Activated CD8-positive, alpha-beta T cell treated with anti-CD3 and anti-CD28 coated beads for 36 hours (primary cell): Measurements from ENCODE around the gene PREB. TPM values are rescaled to one million over a fixed set of nuclear protein-coding genes. Genes with fewer than 3 reads are reported as not detected.

Source experiments
- ATAC-seq: fragments of 200-7000 bp; cut with Tn5 transposase; one replicate; pipeline ENCODE4 v1.10.0; 2021; ENCODE audit warnings: mild to moderate bottlenecking, moderate library complexity
- CTCF ChIA-PET: fragments of 350-600 bp; sonication (Branson Sonifier 250); formaldehyde crosslinking; loops from one replicate; lab custom pipeline; 2021; ENCODE audit warnings: antibody characterized with exemption; lab: Charles Lee
- POLR2A ChIA-PET: fragments of 350-600 bp; sonication (Branson Sonifier 250); formaldehyde crosslinking; loops from one replicate; lab custom pipeline; 2021; ENCODE audit warnings: antibody characterized with exemption; lab: Charles Lee
- DNase-seq: peaks from one replicate; pipeline ENCODE4 v3.0.0-alpha.2; 2020
- H3K27ac Mint-ChIP-seq: one replicate; pipeline ENCODE4 v1.8.0; 2021; ENCODE audit warnings: mild to moderate bottlenecking, mixed read lengths
- H3K27me3 Mint-ChIP-seq: one replicate; pipeline ENCODE4 v1.8.0; 2021; ENCODE audit warnings: mixed read lengths
- H3K36me3 Mint-ChIP-seq: one replicate; pipeline ENCODE4 v1.8.0; 2021; ENCODE audit warnings: low read depth, mixed read lengths
- H3K4me1 Mint-ChIP-seq: one replicate; pipeline ENCODE4 v1.8.0; 2021; ENCODE audit warnings: low read depth, mixed read lengths
- H3K4me3 Mint-ChIP-seq: one replicate; pipeline ENCODE4 v1.8.0; 2021; ENCODE audit warnings: mild to moderate bottlenecking, moderate library complexity, mixed read lengths
- H3K9me3 Mint-ChIP-seq: one replicate; pipeline ENCODE4 v1.8.0; 2021; ENCODE audit warnings: mixed read lengths
- CTCF ChIP-seq: fragments of 200-600 bp; IDR thresholded peaks from one replicate; pipeline ENCODE4 v1.8.0; 2022; ENCODE audit warnings: antibody characterized with exemption, mild to moderate bottlenecking
- intact Hi-C: fragments of 100-400 bp; cut with micrococcal nuclease; formaldehyde crosslinking; loops from one replicate; pipeline ENCODE4 v1.10.0; 2022
- total RNA-seq, 2 experiments: library from RNA; stranded (reverse); gene quantifications; one replicate each; pipeline ENCODE4 v1.2.3, GENCODE V29; 2021

PREB gene
- total RNA-seq, 2 experiments from 2014 or later, result 60.5 to 63.2 TPM

DNA sequence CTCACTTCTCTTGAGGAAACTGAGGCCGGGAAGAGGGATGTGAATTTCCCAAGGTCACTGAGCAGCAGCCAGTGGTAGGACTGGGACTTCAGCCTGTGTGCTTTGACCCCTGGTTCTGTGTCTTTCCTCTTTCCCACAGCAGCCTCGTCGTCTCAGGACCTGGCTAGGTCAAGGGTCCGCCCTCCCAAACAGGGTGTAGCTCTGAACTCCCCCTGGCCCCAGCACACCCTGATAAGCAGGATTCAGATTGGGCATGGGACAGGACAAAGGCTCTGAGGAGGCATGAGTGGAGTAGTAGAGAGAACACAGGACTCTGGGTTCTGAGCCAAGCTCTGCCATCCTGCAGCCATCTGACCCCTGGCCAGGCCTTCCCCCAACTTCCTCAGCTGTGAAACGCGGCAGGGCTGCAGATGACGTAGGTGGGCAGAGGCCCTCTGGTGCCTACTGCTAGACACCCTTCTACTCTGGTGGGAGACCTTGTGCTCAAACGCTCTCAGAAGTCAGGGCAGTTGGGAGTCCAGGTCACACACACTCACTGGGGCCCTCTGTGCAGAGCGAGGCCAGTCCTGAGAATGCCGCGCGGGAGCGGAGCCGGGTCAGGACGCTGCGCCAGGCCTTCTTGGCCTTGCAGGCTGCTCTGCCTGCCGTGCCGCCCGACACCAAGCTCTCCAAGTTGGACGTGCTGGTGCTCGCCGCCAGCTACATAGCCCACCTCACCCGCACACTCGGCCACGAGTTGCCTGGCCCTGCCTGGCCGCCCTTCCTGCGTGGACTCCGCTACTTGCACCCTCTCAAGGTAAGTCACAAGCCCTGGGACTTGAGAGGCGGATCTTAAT, 15.4 kb upstream of the PREB start:
- ATAC-seq, result no peak
- Mint-ChIP-seq H3K27ac (no peak overlapping the region), H3K27me3 (no peaks in the 10 kb centered on the region), H3K4me1 (no peaks in the 10 kb centered on the region), H3K4me3 (no peak overlapping the region), H3K9me3 (no peaks in the 10 kb centered on the region), H3K36me3 (no peaks in the 10 kb centered on the region)
- no peak for DNase-seq
- intact Hi-C loops, result no loop called here
- TF ChIP-seq CTCF, result no peak
- ChIA-PET CTCF (interaction anchor here (1.3 kb wide), 1 partner anchor 41 kb away, joined by 3 read pairs; no protein-coding TSS in a partner anchor), POLR2A (interaction anchor here (1.2 kb wide), 1 partner anchor 63 kb away, joined by 3 read pairs; no protein-coding TSS in a partner anchor)

- H3K4me3 Mint-ChIP-seq, result no peak within 1 kb of the TSS
- ATAC-seq, result no peak
- CTCF ChIA-PET, result interaction anchor here (1.3 kb wide), 1 partner anchor 15 kb away, joined by 3 read pairs; the partner anchor contains the start of gene PREB
Measured at GRCh38 chr2:27148801-27149439, 14.5 kb upstream of the PREB start, which contains the start of gene TCF23. TCF23 (plus strand) TSS chr2:27149004; CDS start chr2:27149134, 130 bp downstream.

DNA sequence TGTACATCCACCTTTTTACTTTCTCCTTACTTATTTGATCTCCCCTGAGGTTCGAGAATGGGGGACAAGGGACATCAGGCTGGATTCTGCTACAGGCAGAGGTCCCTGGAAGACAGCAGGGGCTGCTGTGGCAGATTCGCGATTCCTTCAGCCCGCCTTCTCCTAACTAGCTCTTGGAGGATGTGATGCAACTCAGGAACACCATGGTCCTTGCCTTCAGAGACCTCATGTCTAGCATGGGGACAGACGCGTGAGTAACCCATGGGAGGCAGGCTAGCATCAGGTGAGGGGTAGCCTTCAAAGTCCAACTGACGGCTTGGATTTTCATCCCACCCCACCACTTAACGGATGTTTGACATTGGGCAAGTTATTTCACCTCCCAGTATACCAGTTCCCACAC, 13.5 kb upstream of the PREB start:
- H3K27ac Mint-ChIP-seq, result no peak overlapping the region
- peaks cover 3% of the 10 kb centered on the region for H3K27me3 Mint-ChIP-seq
- ChIA-PET POLR2A (interaction anchor here (1.4 kb wide), 1 partner anchor 14 kb away, joined by 3 read pairs; the partner anchor contains the start of gene PREB), CTCF (interaction anchor here (1.3 kb wide), 1 partner anchor 14 kb away, joined by 3 read pairs; the partner anchor contains the start of gene PREB)
- DNase-seq, result no peak
- no peaks in the 10 kb centered on the region for H3K36me3 Mint-ChIP-seq
- ATAC-seq, result no peak
- H3K4me1 Mint-ChIP-seq, result no peaks in the 10 kb centered on the region
- TF ChIP-seq CTCF, result no peak
- H3K4me3 Mint-ChIP-seq, result no peak overlapping the region
- peaks cover 5% of the 10 kb centered on the region for H3K9me3 Mint-ChIP-seq
- intact Hi-C loops, result no loop called here

More at GRCh38 chr2:27148801-27149439, 14.5 kb upstream of the PREB start, which contains the start of gene TCF23:
- POLR2A ChIA-PET, result interaction anchor here (1.2 to 1.4 kb wide), 2 partner anchors 15 to 64 kb away, joined by 3 read pairs; partner anchors contain the start of gene PREB
- intact Hi-C loops, result no loop called here
- TF ChIP-seq CTCF, result no peak
- DNase-seq, result no peak
- no peaks in the 10 kb centered on the region for H3K27me3 Mint-ChIP-seq
- H3K36me3 Mint-ChIP-seq, result no peaks in the 10 kb centered on the region
- no peaks in the 10 kb centered on the region for H3K4me1 Mint-ChIP-seq
- H3K9me3 Mint-ChIP-seq, result no peaks in the 10 kb centered on the region
- H3K27ac Mint-ChIP-seq, result no peak within 1 kb of the TSS

DNA sequence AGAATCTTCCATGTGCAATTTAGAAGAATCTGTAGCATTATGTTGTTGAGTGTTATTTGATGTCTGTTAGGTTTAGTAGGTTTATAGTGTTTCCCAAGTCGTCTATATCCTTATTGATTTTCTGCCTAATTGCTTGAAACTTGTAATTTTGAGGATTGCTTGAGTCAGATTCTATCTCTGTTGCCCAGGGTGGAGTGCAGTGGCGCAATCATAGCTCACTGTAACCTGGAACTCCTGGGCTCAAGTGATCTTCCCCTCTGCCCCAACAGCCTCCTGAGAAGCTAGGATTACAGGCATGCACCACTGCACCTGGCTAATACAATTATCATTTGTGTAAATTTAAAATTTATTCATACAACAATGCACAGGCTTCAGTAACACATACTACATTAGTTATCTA, 11.2 kb upstream of the PREB start:
- DNase-seq (no peak), ATAC-seq (no peak)
- intact Hi-C loops, result no loop called here
- H3K9me3 Mint-ChIP-seq, result peaks cover 5% of the 10 kb centered on the region
- H3K4me1 Mint-ChIP-seq, result no peaks in the 10 kb centered on the region
- no peak overlapping the region for H3K27ac Mint-ChIP-seq
- ChIA-PET CTCF (no interaction called here), POLR2A (interaction anchor here (0.8 kb wide), 1 partner anchor 85 kb away, joined by 3 read pairs; no protein-coding TSS in a partner anchor)
- H3K36me3 Mint-ChIP-seq, result no peaks in the 10 kb centered on the region
- no peak for TF ChIP-seq CTCF
- no peak overlapping the region for H3K4me3 Mint-ChIP-seq
- peaks cover 7% of the 10 kb centered on the region for H3K27me3 Mint-ChIP-seq
